Activated naive CD4-positive, alpha-beta T cell treated with anti-CD3 and anti-CD28 coated beads, Interleukin-2, amount 50 U/mL, for 16 hours (primary cell): ENCODE data around the gene PINK1.

ENCODE experiments used
- DNase-seq: peaks from one replicate; pipeline ENCODE4 v3.0.0-alpha.2; 2020

The PINK1 gene

DNA sequence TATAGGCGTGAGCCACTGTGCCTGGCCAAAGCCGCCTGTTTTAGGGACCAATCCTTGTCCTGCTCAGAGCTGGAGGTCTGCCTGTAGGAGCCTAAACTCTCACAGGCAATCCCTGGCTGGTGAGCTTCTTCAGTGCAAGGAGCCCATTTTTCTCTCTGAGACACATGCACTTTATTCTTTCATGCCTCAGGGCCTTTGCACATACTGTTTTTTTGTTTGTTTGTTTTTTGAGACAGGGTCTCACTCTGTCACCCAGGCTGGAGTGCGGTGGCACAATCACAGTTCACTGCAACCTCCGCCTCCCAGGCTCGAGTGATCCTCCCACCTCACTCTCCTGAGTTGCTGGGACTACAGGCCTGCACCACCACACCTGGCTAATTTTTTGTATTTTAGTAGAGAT lies 21.6 kb upstream of the PINK1 start:
- no peak for DNase-seq

DNA sequence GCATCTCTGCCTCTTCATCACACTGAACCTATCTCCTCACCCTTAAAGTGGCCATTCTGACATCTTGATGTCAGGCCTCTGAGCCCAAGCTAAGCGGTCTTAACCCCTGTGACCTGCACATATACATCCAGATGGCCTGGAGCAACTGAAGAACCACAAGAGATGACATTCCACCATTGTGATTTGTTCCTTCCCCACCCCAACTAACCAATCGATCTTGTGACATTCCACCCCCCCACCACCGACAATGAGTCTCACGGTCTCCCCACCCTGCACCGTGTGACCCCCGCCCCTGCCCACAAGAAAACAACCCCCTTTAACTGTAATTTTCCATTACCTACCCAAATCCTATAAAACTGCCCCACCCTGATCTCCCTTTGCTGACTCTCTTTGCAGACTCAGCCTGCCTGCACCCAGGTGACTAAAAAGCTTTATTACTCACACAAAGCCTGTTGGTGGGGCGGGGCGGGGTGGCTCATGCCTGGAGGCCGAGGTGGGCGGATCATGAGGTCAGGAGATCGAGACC lies 21.0 kb upstream of the PINK1 start:
- no peak for DNase-seq

DNA sequence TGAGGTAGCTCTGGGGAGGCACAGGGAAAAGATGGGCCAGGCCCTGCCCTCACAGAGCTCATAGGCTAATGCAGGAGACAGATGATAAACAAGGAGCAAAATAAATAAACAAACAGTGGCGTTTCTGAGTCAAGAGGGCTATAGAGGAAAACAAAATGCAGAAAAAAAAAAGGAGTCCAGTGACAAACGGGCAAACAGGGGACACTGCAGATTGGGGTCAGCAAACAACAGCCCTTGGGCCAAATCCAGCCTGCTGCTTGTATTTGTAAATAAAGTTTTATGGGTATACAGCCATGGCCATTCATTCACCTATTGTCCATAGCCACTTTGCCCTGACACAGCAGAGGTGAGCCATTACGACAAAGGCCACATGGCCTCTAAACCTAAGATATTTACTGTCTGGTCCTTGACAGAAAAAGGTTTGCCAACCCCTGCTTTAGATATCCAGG lies 19.1 kb upstream of the PINK1 start:
- DNase-seq = no peak

DNA sequence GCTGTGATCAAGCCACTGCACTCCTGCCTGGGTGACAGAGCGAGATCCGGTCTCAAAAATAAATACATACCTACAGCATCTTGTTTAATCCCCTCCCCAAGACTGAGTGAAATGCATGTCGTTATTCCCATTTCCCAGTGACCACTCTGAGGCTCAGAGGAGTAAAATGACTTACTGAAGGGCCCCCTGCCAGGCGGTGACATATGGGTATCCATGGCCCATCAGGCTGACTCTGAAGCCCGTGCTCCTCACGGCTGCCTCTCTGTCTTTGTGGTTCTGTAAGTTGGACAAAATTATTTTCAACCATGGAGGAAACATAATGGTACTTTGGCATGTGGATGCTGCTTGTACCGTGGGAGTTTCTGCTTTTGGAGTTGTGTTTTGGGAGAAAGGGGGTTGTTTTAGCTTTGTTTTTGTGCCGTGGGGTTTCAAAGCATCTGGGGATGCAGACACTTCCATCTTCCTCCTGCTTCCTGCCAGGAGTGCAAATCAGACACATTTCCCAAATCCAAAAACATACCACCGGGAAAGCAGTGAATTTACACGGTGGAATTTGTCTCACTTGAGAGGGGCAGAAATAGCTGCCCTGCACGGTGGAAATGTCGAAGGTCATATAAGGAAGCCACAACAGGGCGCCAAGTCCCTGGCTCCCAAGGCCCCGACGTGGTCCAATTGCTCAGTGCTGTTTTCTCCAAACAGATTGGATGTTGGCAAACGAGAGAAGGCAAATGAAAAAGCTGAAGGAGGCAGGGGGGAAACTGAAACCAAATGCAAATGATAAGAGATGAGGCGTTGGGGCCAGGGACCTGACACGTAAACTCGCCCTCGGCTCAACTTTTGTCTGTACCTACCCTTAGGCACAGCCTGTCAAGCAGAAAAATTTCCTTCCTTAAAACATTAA lies 17.1 kb upstream of the PINK1 start:
- no peak for DNase-seq

GRCh38 chr1:20616847-20617487 lies 16.3 kb upstream of the PINK1 start:
- no peak for DNase-seq

GRCh38 chr1:20618550-20618949 lies 14.7 kb upstream of the PINK1 start:
- no peak for DNase-seq

DNA sequence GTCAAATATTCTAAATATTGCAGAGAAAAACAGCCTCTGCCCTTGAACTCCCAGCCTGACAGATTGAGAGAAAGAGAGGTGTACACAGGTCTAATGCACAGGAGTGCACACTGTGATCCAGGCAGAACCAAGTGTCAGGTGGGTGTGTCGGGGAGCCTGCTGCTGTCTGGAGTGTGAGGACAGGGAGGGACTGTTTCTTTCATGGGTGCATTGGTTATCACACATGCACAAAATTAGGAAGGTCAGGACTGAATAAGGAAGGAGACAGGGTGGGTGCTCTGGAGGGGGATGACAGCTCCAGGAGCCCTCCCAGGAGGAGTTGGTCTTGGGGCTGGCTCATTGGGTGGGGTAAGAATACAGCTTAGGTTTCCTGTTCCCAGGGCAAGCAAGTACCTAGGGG lies 13.3 kb upstream of the PINK1 start:
- DNase-seq = no peak

DNA sequence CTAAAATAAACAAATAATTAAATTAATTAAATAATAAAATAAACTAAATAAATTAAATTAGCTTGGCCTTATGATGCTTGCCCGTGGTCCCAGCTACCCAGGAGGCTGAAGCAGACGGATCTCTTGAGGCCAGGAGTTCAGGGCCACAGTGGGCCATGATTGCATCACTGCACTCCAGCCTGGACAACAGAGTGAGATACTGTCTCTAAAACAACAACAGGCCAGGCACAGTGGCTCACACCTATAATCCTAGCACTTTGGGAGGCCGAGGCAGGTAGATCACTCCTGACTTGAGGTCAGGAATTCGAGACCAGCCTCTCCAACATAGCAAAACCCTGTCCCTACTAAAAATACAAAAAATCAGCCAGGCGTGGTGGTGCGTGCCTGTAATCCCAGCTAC lies 12.2 kb upstream of the PINK1 start:
- DNase-seq = no peak

DNA sequence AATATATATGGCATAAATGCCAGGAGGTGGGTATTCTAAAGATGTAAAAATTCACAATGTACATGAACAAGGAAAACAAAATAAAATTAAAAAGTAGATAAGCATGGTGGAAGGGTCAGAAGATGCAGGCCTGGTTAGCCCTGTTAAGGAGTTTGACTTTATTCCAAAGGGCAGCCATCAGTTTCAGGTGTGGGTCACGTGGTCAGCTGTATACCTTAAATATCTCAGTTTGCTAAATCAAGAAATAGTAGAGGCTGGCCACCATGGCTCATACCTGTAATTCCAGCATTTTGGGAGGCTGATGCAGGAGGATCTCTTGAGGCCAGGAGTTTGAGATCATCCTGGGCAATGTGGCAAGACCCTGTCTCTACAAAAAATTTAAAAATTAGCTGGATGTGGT lies 8.5 kb upstream of the PINK1 start:
- DNase-seq = no peak

GRCh38 chr1:20625176-20626097 lies 7.8 kb upstream of the PINK1 start:
- no peak for DNase-seq

GRCh38 chr1:20626098-20626427 lies 7.2 kb upstream of the PINK1 start:
- no peak for DNase-seq

DNA sequence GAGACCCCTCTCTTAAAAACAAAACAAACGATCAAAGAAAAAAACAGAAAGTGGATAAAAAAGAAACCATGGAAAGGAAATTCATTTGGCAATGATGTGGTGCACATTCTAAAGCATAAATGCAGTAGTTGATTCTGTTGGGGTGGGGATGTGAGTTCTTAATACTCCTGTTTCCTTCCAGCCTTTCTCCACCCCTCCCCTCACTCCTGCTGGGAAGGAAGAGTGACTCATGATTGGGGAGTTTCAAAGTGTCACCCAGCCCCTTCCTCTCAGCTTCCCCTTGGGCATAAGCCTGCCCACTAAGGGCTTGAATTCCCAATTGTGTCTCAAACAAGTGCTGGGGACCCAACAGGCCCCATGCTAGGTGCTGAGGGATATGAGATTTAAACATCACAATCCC lies 6.7 kb upstream of the PINK1 start:
- DNase-seq = no peak

- no peak for DNase-seq
These were observed 2.5 kb upstream of the PINK1 start for GRCh38 chr1:20630729-20631128.

- DNase-seq = no peak
These were observed 872 bp upstream of the PINK1 start for GRCh38 chr1:20632386-20632785.

DNA sequence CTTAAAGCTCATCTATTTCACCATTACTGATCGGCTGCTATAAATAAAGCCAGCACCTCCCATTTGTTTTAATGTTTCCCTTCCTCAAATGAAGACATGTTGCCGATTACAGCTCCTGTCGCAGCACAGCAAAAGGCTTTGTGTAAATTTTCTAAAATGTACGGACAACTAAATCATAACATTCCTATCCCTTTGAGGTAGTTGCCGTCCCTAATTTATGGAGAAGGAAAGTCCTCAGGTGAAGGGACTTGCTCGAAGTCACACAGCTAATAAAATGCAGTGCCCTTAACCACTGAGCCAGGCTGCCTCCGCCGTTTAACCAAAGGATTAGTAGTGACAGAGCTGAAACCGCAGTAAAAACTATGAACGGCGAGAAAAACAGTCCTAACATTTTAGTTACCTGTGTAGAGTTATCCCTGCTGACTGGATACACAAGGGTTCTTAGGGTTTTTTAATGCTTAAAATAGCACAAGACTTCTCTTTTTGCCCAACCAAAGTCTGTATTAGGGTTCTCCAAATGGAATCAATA lies 871 bp downstream of the PINK1 start:
- no peak for DNase-seq

- DNase-seq = peak; percentile 22
These were observed 1.4 kb downstream of the PINK1 start for GRCh38 chr1:20634594-20635084.

- DNase-seq = no peak
These were observed 3.6 kb downstream of the PINK1 start for GRCh38 chr1:20636785-20637347.

- peak; percentile 56 for DNase-seq
These were observed 6.9 kb downstream of the PINK1 start for GRCh38 chr1:20640183-20640597.

GRCh38 chr1:20641975-20642374 lies 8.7 kb downstream of the PINK1 start:
- no peak for DNase-seq

- DNase-seq = no peak
These were observed 9.8 kb downstream of the PINK1 start for GRCh38 chr1:20643080-20643479.

DNA sequence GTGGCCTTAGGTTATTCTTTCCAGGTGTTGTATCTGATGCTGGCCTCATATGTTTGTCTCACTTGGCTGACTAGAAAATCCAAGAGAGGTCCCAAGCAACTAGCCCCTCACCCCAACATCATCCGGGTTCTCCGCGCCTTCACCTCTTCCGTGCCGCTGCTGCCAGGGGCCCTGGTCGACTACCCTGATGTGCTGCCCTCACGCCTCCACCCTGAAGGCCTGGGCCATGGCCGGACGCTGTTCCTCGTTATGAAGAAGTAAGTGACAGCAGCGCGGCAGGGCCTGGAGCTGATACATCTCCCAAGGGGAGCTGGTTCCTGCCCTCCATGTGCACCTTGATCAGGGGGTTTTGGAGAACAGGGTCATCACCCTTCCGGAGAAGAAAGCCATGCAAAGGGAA lies 11.2 kb downstream of the PINK1 start:
- no peak for DNase-seq

GRCh38 chr1:20645414-20645813 lies 12.2 kb downstream of the PINK1 start:
- DNase-seq = no peak
